Endodermal cell (in vitro differentiated cells): ENCODE measurements around the gene AQP9. TPM values are rescaled to one million over a fixed set of nuclear protein-coding genes. Genes with fewer than 3 reads are reported as not detected.

Source experiments
- DNase-seq: peaks from one replicate; pipeline ENCODE4 v3.0.0-alpha.2; 2017
- H3K27ac ChIP-seq: 2 replicates; pipeline ENCODE4 v1.5.1; 2013; ENCODE audit warnings: mild to moderate bottlenecking, low read depth, low read length, moderate library complexity
- H3K27me3 ChIP-seq: 2 replicates; pipeline ENCODE4 v1.6.1; 2013; ENCODE audit warnings: mild to moderate bottlenecking, low read length, moderate library complexity; ENCODE audit not compliant: insufficient read depth, control insufficient read depth, poor library complexity, severe bottlenecking
- H3K36me3 ChIP-seq: 2 replicates; pipeline ENCODE4 v1.7.0; 2013; ENCODE audit warnings: mild to moderate bottlenecking, low read length, moderate library complexity; ENCODE audit not compliant: control insufficient read depth, insufficient read depth
- H3K4me1 ChIP-seq: one replicate; pipeline ENCODE4 v1.7.0; 2013; ENCODE audit warnings: low read length; ENCODE audit not compliant: control insufficient read depth, insufficient read depth
- H3K4me3 ChIP-seq: 2 replicates; pipeline ENCODE4 v1.5.1; 2013; ENCODE audit warnings: mild to moderate bottlenecking, low read length, moderate library complexity
- H3K9ac ChIP-seq: 2 replicates; pipeline ENCODE4 v1.6.1; 2013; ENCODE audit warnings: mild to moderate bottlenecking, low read length, moderate library complexity; ENCODE audit not compliant: poor library complexity, severe bottlenecking; ENCODE audit errors: extremely low read depth
- H3K9me3 ChIP-seq: 2 replicates; pipeline ENCODE4 v1.6.1; 2013; ENCODE audit warnings: mild to moderate bottlenecking, low read length, moderate library complexity; ENCODE audit not compliant: control insufficient read depth
- H3K27ac Mint-ChIP-seq: 2 replicates; pipeline ENCODE4 v1.8.0; 2020; ENCODE audit warnings: mixed read lengths
- H3K27me3 Mint-ChIP-seq: 2 replicates; pipeline ENCODE4 v1.8.0; 2021; ENCODE audit warnings: mild to moderate bottlenecking, mixed read lengths; ENCODE audit not compliant: insufficient read depth
- H3K36me3 Mint-ChIP-seq: 2 replicates; pipeline ENCODE4 v1.8.0; 2020; ENCODE audit warnings: low read depth, mixed read lengths
- H3K4me1 Mint-ChIP-seq: 2 replicates; pipeline ENCODE4 v1.8.0; 2020; ENCODE audit warnings: mixed read lengths
- H3K4me3 Mint-ChIP-seq: 2 replicates; pipeline ENCODE4 v1.8.0; 2020; ENCODE audit warnings: mild to moderate bottlenecking, moderate library complexity, mixed read lengths
- H3K9me3 Mint-ChIP-seq: 2 replicates; pipeline ENCODE4 v1.8.0; 2020; ENCODE audit warnings: mild to moderate bottlenecking, mixed read lengths
- CTCF ChIP-seq: fragments of 200-600 bp; sonication (generic); conservative IDR thresholded peaks from 2 replicates; pipeline ENCODE4 v1.5.0; 2021; ENCODE audit warnings: antibody characterized with exemption, mild to moderate bottlenecking
- WGBS, 2 experiments: methylation state at CpG; one replicate each; pipeline versions ENCODE4 v1.1.5 to v1.1.7; 2013; ENCODE audit warnings: missing lambda C conversion rate in 2 of 2, mixed read lengths in 1 of 2; ENCODE audit not compliant: insufficient coverage in 1 of 2, insufficient read length in 1 of 2; 5-methylcytosine and 5-hydroxymethylcytosine counted together
- total RNA-seq, 2 donors: library from RNA; stranded (reverse); fragmentation: NEBNext Ultra II Directional in 1 of 2; extraction: Animal tissue kit (Norgen Biotek cat#: 25700) in 1 of 2; gene quantifications; 2 replicates in 1 of 2; 3 replicates in 1 of 2; pipeline ENCODE4 v1.2.1, GENCODE V29; 2021

The AQP9 gene
- total RNA-seq, 2 donors from 2014 or later, result not detected

GRCh38 chr15:58217460-58217859 lies 79.3 kb downstream of the AQP9 start:
- Mint-ChIP-seq H3K36me3 (no peaks in the 10 kb centered on the region), H3K27me3 (no peaks in the 10 kb centered on the region), H3K4me1 (no peaks in the 10 kb centered on the region), H3K9me3 (peaks cover 4% of the 10 kb centered on the region), H3K4me3 (no peak overlapping the region), H3K27ac (no peak overlapping the region)
- no peak for DNase-seq
- no peaks in the 10 kb centered on the region for H3K27me3 ChIP-seq
- no peak overlapping the region for H3K9ac ChIP-seq
- no peak for TF ChIP-seq CTCF
- no peaks in the 10 kb centered on the region for H3K36me3 ChIP-seq
- peaks cover 5% of the 10 kb centered on the region for H3K9me3 ChIP-seq
- H3K4me3 ChIP-seq, result no peak overlapping the region
- WGBS, 2 experiments, result 89 to 94% methylated on average over 2 to 4 of the region's 4 CpGs
- H3K4me1 ChIP-seq, result peaks cover 4% of the 10 kb centered on the region
- H3K27ac ChIP-seq, result no peak overlapping the region

- no peaks in the 10 kb centered on the region for H3K4me1 ChIP-seq
Observed at GRCh38 chr15:58221591-58222241, 83.5 kb downstream of the AQP9 start.

GRCh38 chr15:58222679-58223078 lies 84.5 kb downstream of the AQP9 start:
- no peak for DNase-seq
- Histone ChIP-seq H3K9ac (no peak overlapping the region), H3K4me1 (no peaks in the 10 kb centered on the region), H3K36me3 (no peaks in the 10 kb centered on the region), H3K9me3 (peaks cover 5% of the 10 kb centered on the region), H3K27ac (no peak overlapping the region), H3K4me3 (no peak overlapping the region), H3K27me3 (no peaks in the 10 kb centered on the region)
- Mint-ChIP-seq H3K27ac (no peak overlapping the region), H3K36me3 (no peaks in the 10 kb centered on the region), H3K9me3 (peaks cover 4% of the 10 kb centered on the region), H3K4me3 (no peak overlapping the region), H3K27me3 (peaks cover 3% of the 10 kb centered on the region), H3K4me1 (peaks cover 3% of the 10 kb centered on the region)
- no peak for TF ChIP-seq CTCF
- WGBS, 2 experiments, result 86 to 94% methylated on average over 2 of the region's 2 CpGs

More at GRCh38 chr15:58221591-58222241, 83.5 kb downstream of the AQP9 start:
- peaks cover 3% of the 10 kb centered on the region for H3K4me1 Mint-ChIP-seq
- H3K27me3 Mint-ChIP-seq, result peaks cover 3% of the 10 kb centered on the region
- H3K9me3 Mint-ChIP-seq, result peaks cover 4% of the 10 kb centered on the region
- H3K4me3 Mint-ChIP-seq, result no peak overlapping the region
- H3K36me3 ChIP-seq, result no peaks in the 10 kb centered on the region
- no peak overlapping the region for H3K4me3 ChIP-seq
- peak; percentile 69 for TF ChIP-seq CTCF
- peaks cover 5% of the 10 kb centered on the region for H3K9me3 ChIP-seq
- DNase-seq, result peak; percentile 76
- no peaks in the 10 kb centered on the region for H3K27me3 ChIP-seq
- H3K27ac ChIP-seq, result no peak overlapping the region
- no peaks in the 10 kb centered on the region for H3K36me3 Mint-ChIP-seq
- H3K27ac Mint-ChIP-seq, result no peak overlapping the region
- WGBS, 2 experiments, result 53 to 76% methylated on average over 2 to 3 of the region's 3 CpGs
- H3K9ac ChIP-seq, result no peak overlapping the region
